GM19372 (cell line): ENCODE data around the gene RIMOC1.

Source experiments
- ATAC-seq: cut with Tn5 transposase; IDR thresholded peaks from one replicate; pipeline ENCODE4 v1.9.1; 2021; ENCODE audit warnings: mild to moderate bottlenecking, low read depth, moderate library complexity; ENCODE audit not compliant: unreplicated experiment

The RIMOC1 gene

DNA sequence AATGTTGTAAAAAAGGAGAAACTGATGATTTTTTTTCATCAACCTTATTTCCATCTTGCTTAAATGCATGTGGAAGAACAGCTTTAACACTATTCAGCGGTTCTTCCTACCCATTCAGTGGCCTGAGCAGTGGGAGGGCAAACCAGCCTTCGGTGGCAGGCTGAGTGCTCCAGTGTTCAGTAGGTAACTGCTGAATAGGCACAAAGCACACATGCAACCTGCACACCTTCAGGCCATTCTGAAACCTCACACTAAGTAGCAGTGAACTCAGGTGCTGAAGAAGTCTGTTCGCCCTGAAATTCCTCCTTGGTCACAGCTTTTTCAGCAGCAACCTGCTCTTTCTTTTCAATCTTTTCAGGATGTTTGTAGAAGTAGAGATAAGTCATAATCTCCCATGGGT, 47.1 kb downstream of the RIMOC1 start:
- ATAC-seq = no peak
